HEK293 (cell line): ENCODE measurements around the gene DKKL1.

Experiments used
- BCL6B ChIP-seq: fragments of 450-650 bp; formaldehyde crosslinking; IDR thresholded peaks from 2 replicates; pipeline ENCODE4 v1.5.1; 2017; ENCODE audit warnings: missing biosample characterization, missing genetic modification characterization
- GLI2 ChIP-seq: fragments of 450-650 bp; formaldehyde crosslinking; IDR thresholded peaks from 2 replicates; pipeline ENCODE4; 2017; ENCODE audit warnings: missing biosample characterization, missing genetic modification characterization, low read depth, borderline replicate concordance
- GLIS2 ChIP-seq: fragments of 450-650 bp; formaldehyde crosslinking; IDR thresholded peaks from 2 replicates; pipeline ENCODE4 v1.5.1; 2016; ENCODE audit warnings: missing biosample characterization, missing genetic modification characterization
- IKZF3 ChIP-seq: fragments of 450-650 bp; IDR thresholded peaks from 2 replicates; pipeline ENCODE4 v1.5.0; 2018; ENCODE audit warnings: missing biosample characterization, mild to moderate bottlenecking, missing genetic modification characterization, moderate library complexity
- KLF1 ChIP-seq: fragments of 450-650 bp; formaldehyde crosslinking; IDR thresholded peaks from 2 replicates; pipeline ENCODE4 v1.5.1; 2016; ENCODE audit warnings: missing biosample characterization, missing genetic modification characterization
- KLF9 ChIP-seq: fragments of 450-650 bp; formaldehyde crosslinking; IDR thresholded peaks from 2 replicates; pipeline ENCODE4 v1.5.1; 2016; ENCODE audit warnings: missing biosample characterization, missing genetic modification characterization, low read depth
- MZF1 ChIP-seq: fragments of 450-650 bp; formaldehyde crosslinking; IDR thresholded peaks from 2 replicates; pipeline ENCODE4 v1.5.1; 2017; ENCODE audit warnings: missing biosample characterization, missing genetic modification characterization, borderline replicate concordance
- REST ChIP-seq: fragments of 450-650 bp; formaldehyde crosslinking; IDR thresholded peaks from 2 replicates; pipeline ENCODE4 v1.5.1; 2016; ENCODE audit warnings: missing biosample characterization, missing genetic modification characterization
- SP3 ChIP-seq: fragments of 450-650 bp; formaldehyde crosslinking; IDR thresholded peaks from 2 replicates; pipeline ENCODE4 v1.5.1; 2016; ENCODE audit warnings: missing biosample characterization, missing genetic modification characterization
- YY1 ChIP-seq: fragments of 450-650 bp; formaldehyde crosslinking; IDR thresholded peaks from 2 replicates; pipeline ENCODE4 v1.5.1; 2018; ENCODE audit warnings: missing biosample characterization, missing genetic modification characterization
- ZBTB48 ChIP-seq: fragments of 450-650 bp; formaldehyde crosslinking; IDR thresholded peaks from 2 replicates; pipeline ENCODE4 v1.5.1; 2016; ENCODE audit warnings: missing biosample characterization, missing genetic modification characterization
- ZBTB6 ChIP-seq: fragments of 450-650 bp; formaldehyde crosslinking; IDR thresholded peaks from 2 replicates; pipeline ENCODE4 v1.5.1; 2017; ENCODE audit warnings: missing biosample characterization, missing genetic modification characterization
- ZFP41 ChIP-seq: fragments of 450-650 bp; formaldehyde crosslinking; IDR thresholded peaks from 2 replicates; pipeline ENCODE4 v1.5.1; 2016; ENCODE audit warnings: missing biosample characterization, missing genetic modification characterization, borderline replicate concordance
- ZIC2 ChIP-seq: fragments of 450-650 bp; formaldehyde crosslinking; IDR thresholded peaks from 2 replicates; pipeline ENCODE4 v1.5.1; 2016; ENCODE audit warnings: missing biosample characterization, missing genetic modification characterization
- ZNF133 ChIP-seq: fragments of 450-650 bp; formaldehyde crosslinking; IDR thresholded peaks from 2 replicates; pipeline ENCODE4 v1.5.1; 2016; ENCODE audit warnings: missing biosample characterization, missing genetic modification characterization
- ZNF146 ChIP-seq: fragments of 450-650 bp; formaldehyde crosslinking; IDR thresholded peaks from 2 replicates; pipeline ENCODE4 v1.5.1; 2016; ENCODE audit warnings: missing biosample characterization, missing genetic modification characterization
- ZNF214 ChIP-seq: fragments of 450-650 bp; formaldehyde crosslinking; IDR thresholded peaks from 2 replicates; pipeline ENCODE4 v1.5.1; 2017; ENCODE audit warnings: missing biosample characterization, mild to moderate bottlenecking, missing genetic modification characterization, borderline replicate concordance
- ZNF23 ChIP-seq: fragments of 450-650 bp; formaldehyde crosslinking; IDR thresholded peaks from 2 replicates; pipeline ENCODE4 v1.5.1; 2016; ENCODE audit warnings: missing biosample characterization, missing genetic modification characterization, borderline replicate concordance
- ZNF26 ChIP-seq: fragments of 450-650 bp; formaldehyde crosslinking; IDR thresholded peaks from 2 replicates; pipeline ENCODE4 v1.5.1; 2016; ENCODE audit warnings: missing biosample characterization, missing genetic modification characterization
- ZNF302 ChIP-seq: fragments of 450-650 bp; formaldehyde crosslinking; IDR thresholded peaks from 2 replicates; pipeline ENCODE4 v1.5.1; 2016; ENCODE audit warnings: missing biosample characterization, missing genetic modification characterization, low read depth
- ZNF423 ChIP-seq: fragments of 450-650 bp; formaldehyde crosslinking; IDR thresholded peaks from 2 replicates; pipeline ENCODE4 v1.5.1; 2016; ENCODE audit warnings: missing biosample characterization, missing genetic modification characterization
- ZNF555 ChIP-seq: fragments of 450-650 bp; formaldehyde crosslinking; conservative IDR thresholded peaks from 2 replicates; pipeline ENCODE4 v1.5.1; 2017; ENCODE audit warnings: missing biosample characterization, mild to moderate bottlenecking, missing genetic modification characterization, inconsistent platforms
- ZNF621 ChIP-seq: fragments of 450-650 bp; formaldehyde crosslinking; IDR thresholded peaks from 2 replicates; pipeline ENCODE4 v1.5.1; 2017; ENCODE audit warnings: missing biosample characterization, missing genetic modification characterization
- ZNF639 ChIP-seq: fragments of 450-650 bp; formaldehyde crosslinking; IDR thresholded peaks from 2 replicates; pipeline ENCODE4 v1.5.1; 2016; ENCODE audit warnings: missing biosample characterization, missing genetic modification characterization
- ZNF654 ChIP-seq: fragments of 450-650 bp; formaldehyde crosslinking; IDR thresholded peaks from 2 replicates; pipeline ENCODE4 v1.5.1; 2016; ENCODE audit warnings: low read depth, missing biosample characterization, missing genetic modification characterization
- ZNF664 ChIP-seq: fragments of 450-650 bp; formaldehyde crosslinking; IDR thresholded peaks from 2 replicates; pipeline ENCODE4 v1.5.1; 2016; ENCODE audit warnings: missing biosample characterization, missing genetic modification characterization
- ZNF747 ChIP-seq: fragments of 450-650 bp; formaldehyde crosslinking; IDR thresholded peaks from 2 replicates; pipeline ENCODE4 v1.5.1; 2016; ENCODE audit warnings: missing biosample characterization, missing genetic modification characterization
- ZNF768 ChIP-seq: fragments of 450-650 bp; formaldehyde crosslinking; IDR thresholded peaks from 2 replicates; pipeline ENCODE4 v1.5.1; 2018; ENCODE audit warnings: missing biosample characterization, mild to moderate bottlenecking, missing genetic modification characterization
- ZNF785 ChIP-seq: fragments of 450-650 bp; formaldehyde crosslinking; IDR thresholded peaks from 2 replicates; pipeline ENCODE4 v1.5.1; 2016; ENCODE audit warnings: missing biosample characterization, missing genetic modification characterization
- ZSCAN4 ChIP-seq: fragments of 450-650 bp; formaldehyde crosslinking; IDR thresholded peaks from 2 replicates; pipeline ENCODE4 v1.5.1; 2017; ENCODE audit warnings: missing biosample characterization, missing genetic modification characterization

DKKL1 gene

GRCh38 chr19:49362048-49362928, 1.4 kb upstream of the DKKL1 start, which contains the start of gene TEAD2 (continued):
- TF ChIP-seq ZNF639: no peak
- TF ChIP-seq ZFP41: no peak
- no peak for TF ChIP-seq ZNF555
- peak; percentile 62; the same call in 1 of the 2 replicates for TF ChIP-seq GLIS2 (tag by site-specific recombination)
- no peak for TF ChIP-seq ZNF302
- TF ChIP-seq ZBTB48 (tag by site-specific recombination): peak; percentile 83
- TF ChIP-seq ZNF621 (tag by site-specific recombination): no peak
- TF ChIP-seq REST (tag by site-specific recombination): 0 out of 2 replicates have a peak, but pooled peaks have one; percentile 10
- TF ChIP-seq BCL6B (tag by site-specific recombination): no peak
- TF ChIP-seq GLI2 (tag by site-specific recombination): no peak
- TF ChIP-seq ZNF785 (tag by site-specific recombination): no peak
- TF ChIP-seq SP3 (tag by site-specific recombination): peak; percentile 61
- no peak for TF ChIP-seq ZNF214
- no peak for TF ChIP-seq ZNF133 (tag by site-specific recombination)
- no peak for TF ChIP-seq ZNF747 (tag by site-specific recombination)
- peak; percentile 70; the same call in 1 of the 2 replicates for TF ChIP-seq IKZF3 (tag by site-specific recombination)
- no peak for TF ChIP-seq ZNF423
- no peak for TF ChIP-seq ZNF23 (tag by site-specific recombination)
- no peak for TF ChIP-seq ZNF26 (tag by site-specific recombination)
- TF ChIP-seq KLF1 (tag by site-specific recombination): peak; percentile 54; the same call in 1 of the 2 replicates
- no peak; the same call in 1 of the 2 replicates for TF ChIP-seq ZSCAN4
- TF ChIP-seq YY1 (tag by site-specific recombination): no peak
- TF ChIP-seq ZBTB6 (tag by site-specific recombination): no peak
- TF ChIP-seq KLF9 (tag by site-specific recombination): peak; percentile 89
- no peak for TF ChIP-seq ZNF664
- 0 out of 2 replicates have a peak, but pooled peaks have one; percentile 51 for TF ChIP-seq MZF1 (tag by site-specific recombination)
- TF ChIP-seq ZNF654 (tag by site-specific recombination): no peak
- TF ChIP-seq ZIC2 (tag by site-specific recombination): no peak; the same call in none of the 2 replicates
- TF ChIP-seq ZNF146 (tag by site-specific recombination): no peak
- TF ChIP-seq ZNF768: no peak
